ENCODE measurements around the gene ANKDD1A. TPM values are rescaled to one million over a fixed set of nuclear protein-coding genes. Genes with fewer than 3 reads are reported as not detected.

Gene ANKDD1A
- total RNA-seq, 1 donor from 2014 or later, result 4.1 TPM

DNA sequence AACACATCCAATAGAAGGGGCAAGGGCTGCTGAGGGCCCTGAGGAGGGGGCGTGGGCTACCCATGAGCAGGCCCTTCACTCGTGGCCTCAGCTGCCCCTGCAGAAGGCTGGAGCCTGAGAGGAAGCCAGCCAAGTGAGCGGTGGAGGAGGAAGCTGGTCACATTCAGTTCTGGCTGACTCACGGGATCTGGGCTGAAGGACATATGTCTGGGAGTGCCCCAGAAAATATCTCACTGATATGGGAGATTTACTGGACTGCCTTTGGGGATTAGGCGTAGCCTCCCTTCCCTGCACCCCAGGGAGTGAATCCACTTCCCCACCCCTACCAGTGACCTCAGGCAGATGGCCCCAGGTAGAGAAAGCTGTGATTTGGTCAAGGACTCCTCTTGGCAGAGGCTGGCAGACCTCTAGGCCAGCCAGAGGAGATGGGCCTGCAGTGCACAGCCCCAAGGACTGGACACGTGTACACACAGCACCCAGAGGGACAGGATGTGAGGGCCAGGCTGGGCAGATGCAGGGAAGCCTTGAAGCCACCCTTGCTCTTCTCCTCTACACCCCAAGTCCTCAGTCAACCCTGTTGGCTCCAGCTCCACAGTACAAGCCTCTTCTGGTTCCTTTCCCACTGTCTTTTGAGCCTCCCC is 14.2 kb upstream of the ANKDD1A start:
- H3K4me1 Mint-ChIP-seq, result peaks cover 49% of the 10 kb centered on the region
- TF ChIP-seq, protein P1, sequence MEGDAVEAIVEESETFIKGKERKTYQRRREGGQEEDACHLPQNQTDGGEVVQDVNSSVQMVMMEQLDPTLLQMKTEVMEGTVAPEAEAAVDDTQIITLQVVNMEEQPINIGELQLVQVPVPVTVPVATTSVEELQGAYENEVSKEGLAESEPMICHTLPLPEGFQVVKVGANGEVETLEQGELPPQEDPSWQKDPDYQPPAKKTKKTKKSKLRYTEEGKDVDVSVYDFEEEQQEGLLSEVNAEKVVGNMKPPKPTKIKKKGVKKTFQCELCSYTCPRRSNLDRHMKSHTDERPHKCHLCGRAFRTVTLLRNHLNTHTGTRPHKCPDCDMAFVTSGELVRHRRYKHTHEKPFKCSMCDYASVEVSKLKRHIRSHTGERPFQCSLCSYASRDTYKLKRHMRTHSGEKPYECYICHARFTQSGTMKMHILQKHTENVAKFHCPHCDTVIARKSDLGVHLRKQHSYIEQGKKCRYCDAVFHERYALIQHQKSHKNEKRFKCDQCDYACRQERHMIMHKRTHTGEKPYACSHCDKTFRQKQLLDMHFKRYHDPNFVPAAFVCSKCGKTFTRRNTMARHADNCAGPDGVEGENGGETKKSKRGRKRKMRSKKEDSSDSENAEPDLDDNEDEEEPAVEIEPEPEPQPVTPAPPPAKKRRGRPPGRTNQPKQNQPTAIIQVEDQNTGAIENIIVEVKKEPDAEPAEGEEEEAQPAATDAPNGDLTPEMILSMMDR (IDR thresholded peaks at IDR 0.05; ENCODE audit: unreplicated experiment), result no peak
- H3K36me3 Mint-ChIP-seq, result peaks cover 4% of the 10 kb centered on the region
- DNase-seq (ENCODE audit: low spot score in 2 of 2, unreplicated experiment in 2 of 2), result no peak
- H3K9me3 Mint-ChIP-seq, result peaks cover 6% of the 10 kb centered on the region
- H3K4me3 Mint-ChIP-seq, result no peak overlapping the region
- no peaks in the 10 kb centered on the region for H3K27me3 Mint-ChIP-seq (ENCODE audit: low read depth)
- H3K27ac Mint-ChIP-seq, result no peak overlapping the region

DNA sequence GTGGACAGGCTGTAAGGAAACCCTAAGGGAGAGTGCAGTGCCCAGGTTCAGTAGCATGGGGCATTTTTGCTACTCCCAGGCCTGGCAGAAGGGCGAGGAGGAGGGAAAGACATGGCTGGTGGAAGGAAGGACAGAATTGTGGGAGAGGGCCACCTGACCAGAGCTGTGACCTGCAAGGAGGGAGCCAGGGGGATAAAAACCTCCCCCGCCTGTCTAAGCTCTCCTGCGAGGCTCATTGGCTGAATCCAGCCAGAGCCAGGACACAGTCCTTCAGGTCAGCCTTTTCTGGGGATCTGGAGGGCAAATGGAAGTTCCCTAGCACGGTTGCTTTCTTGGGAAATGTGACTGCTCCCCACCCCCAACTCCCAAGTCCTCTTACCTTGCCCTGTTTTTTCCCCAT is 13.3 kb upstream of the ANKDD1A start:
- TF ChIP-seq, protein P1 (IDR thresholded peaks at IDR 0.05; ENCODE audit: unreplicated experiment), result no peak
- no peak overlapping the region for H3K27ac Mint-ChIP-seq
- DNase-seq (ENCODE audit: low spot score in 2 of 2, unreplicated experiment in 2 of 2), result no peak

DNA sequence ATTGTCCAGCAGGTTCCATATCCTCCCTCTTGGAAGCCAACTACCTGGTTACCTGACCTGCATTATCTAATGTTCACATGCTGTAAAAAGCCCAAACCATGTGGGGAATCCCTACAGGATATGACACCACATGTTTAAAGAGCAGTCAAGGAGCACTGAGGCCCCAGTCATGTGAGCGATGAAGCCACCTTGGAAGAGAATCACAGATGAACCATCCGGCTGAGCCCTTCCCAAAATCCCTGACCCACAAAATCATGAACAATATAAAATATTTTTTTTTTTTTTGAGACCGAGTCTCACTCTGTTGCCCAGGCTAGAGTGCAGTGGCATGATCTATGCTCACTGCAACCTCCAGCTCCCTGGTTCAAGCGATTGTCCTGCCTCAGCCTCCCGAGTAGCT is 10.6 kb upstream of the ANKDD1A start:
- Mint-ChIP-seq H3K27ac (no peak overlapping the region), H3K4me1 (peaks cover 33% of the 10 kb centered on the region), H3K36me3 (peaks cover 6% of the 10 kb centered on the region), H3K27me3 (ENCODE audit: low read depth) (no peaks in the 10 kb centered on the region), H3K9me3 (peaks cover 10% of the 10 kb centered on the region), H3K4me3 (no peak overlapping the region)
- TF ChIP-seq, protein P1 (IDR thresholded peaks at IDR 0.05; ENCODE audit: unreplicated experiment), result no peak
- DNase-seq (ENCODE audit: low spot score in 2 of 2, unreplicated experiment in 2 of 2), result no peak

More for the DNA sequence above, 13.3 kb upstream of the ANKDD1A start:
- Mint-ChIP-seq H3K36me3 (peaks cover 4% of the 10 kb centered on the region), H3K27me3 (ENCODE audit: low read depth) (no peaks in the 10 kb centered on the region), H3K9me3 (peaks cover 6% of the 10 kb centered on the region), H3K4me3 (no peak overlapping the region), H3K4me1 (peaks cover 47% of the 10 kb centered on the region)

DNA sequence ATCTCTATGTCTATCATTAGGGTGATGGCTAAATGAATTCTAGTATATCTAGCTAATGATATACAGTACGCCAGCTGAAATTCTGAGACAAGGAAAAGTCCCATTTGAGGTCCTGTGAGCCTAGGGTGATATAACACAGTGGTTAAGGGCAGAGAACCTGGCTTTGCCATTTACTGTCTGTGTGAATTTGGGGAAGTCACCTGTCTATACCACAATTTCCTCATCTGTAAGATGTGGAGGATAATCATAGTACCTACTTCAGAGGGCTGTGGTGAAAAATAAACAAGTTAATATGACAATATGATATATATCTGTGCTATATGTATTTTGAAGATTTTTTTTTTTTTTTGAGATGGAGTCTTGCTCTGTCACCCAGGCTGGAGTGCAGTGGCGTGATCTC is 9.8 kb upstream of the ANKDD1A start:
- no peaks in the 10 kb centered on the region for H3K27me3 Mint-ChIP-seq (ENCODE audit: low read depth)
- peaks cover 26% of the 10 kb centered on the region for H3K4me1 Mint-ChIP-seq
- H3K36me3 Mint-ChIP-seq, result peaks cover 10% of the 10 kb centered on the region

DNA sequence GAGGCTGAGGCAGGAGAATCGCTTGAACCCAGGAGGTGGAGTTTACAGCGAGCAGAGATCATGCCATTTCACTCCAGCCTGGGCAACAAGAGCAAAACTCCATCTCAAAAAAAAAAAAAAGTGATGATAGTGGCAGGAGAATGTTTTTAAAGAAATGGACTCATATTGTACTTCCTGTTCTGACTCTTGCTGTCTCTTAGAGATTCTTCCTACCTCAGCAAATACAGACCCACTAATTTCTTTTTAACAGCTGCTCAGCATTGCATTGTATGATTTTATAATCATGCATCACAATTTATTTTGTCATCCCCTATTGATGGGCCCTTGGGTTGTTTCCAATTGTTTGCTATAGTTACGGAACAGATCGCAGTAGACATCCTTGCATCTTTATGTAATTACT is 8.8 kb upstream of the ANKDD1A start:
- Mint-ChIP-seq H3K27ac (no peak overlapping the region), H3K4me1 (peaks cover 20% of the 10 kb centered on the region), H3K9me3 (peaks cover 14% of the 10 kb centered on the region), H3K4me3 (no peak overlapping the region), H3K36me3 (peaks cover 10% of the 10 kb centered on the region), H3K27me3 (ENCODE audit: low read depth) (no peaks in the 10 kb centered on the region)
- no peak for DNase-seq (ENCODE audit: low spot score in 2 of 2, unreplicated experiment in 2 of 2)
- TF ChIP-seq, protein P1 (IDR thresholded peaks at IDR 0.05; ENCODE audit: unreplicated experiment), result no peak

More for the DNA sequence above, 9.8 kb upstream of the ANKDD1A start:
- no peak for DNase-seq (ENCODE audit: low spot score in 2 of 2, unreplicated experiment in 2 of 2)
- Mint-ChIP-seq H3K27ac (no peak overlapping the region), H3K4me3 (no peak overlapping the region), H3K9me3 (peaks cover 14% of the 10 kb centered on the region)
- TF ChIP-seq, protein P1 (IDR thresholded peaks at IDR 0.05; ENCODE audit: unreplicated experiment), result no peak

Measured in mesothelial cell of epicardium (in vitro differentiated cells).